Hepatocyte (in vitro differentiated cells): ENCODE measurements around the gene CCDC117.

Source experiments
- CTCF ChIP-seq: fragments of 200-600 bp; sonication (generic); IDR thresholded peaks from 2 replicates; pipeline ENCODE4 v1.5.1; 2016; ENCODE audit warnings: antibody characterized with exemption, mild to moderate bottlenecking; ENCODE audit not compliant: poor library complexity
- EZH2phosphoT487 ChIP-seq: fragments of 200-600 bp; sonication (generic); IDR thresholded peaks from one replicate; pipeline ENCODE4 v1.6.1; 2018; ENCODE audit warnings: antibody characterized with exemption, mild to moderate bottlenecking, low read depth, moderate library complexity; ENCODE audit not compliant: unreplicated experiment, severe bottlenecking

- TF ChIP-seq CTCF (no peak), EZH2phosphoT487 (no peak)
These were observed 16.1 kb downstream of the CCDC117 start for GRCh38 chr22:28788601-28789000.
